OCI-LY1 (cell line): ENCODE results near the gene ZNF37A.

Source experiments
- CTCF ChIP-seq: fragments of 200-600 bp; sonication (generic), shearing (Covaris generic); IDR thresholded peaks from 2 replicates; pipeline ENCODE4 v1.5.1; 2017; ENCODE audit warnings: mild to moderate bottlenecking, antibody characterized with exemption, low read length, moderate library complexity, mixed read lengths
- EZH2 ChIP-seq: fragments of 200-600 bp; sonication (generic), shearing (Covaris generic); IDR thresholded peaks from 2 replicates; pipeline ENCODE4 v1.8.0; 2017; ENCODE audit warnings: borderline replicate concordance, mixed run types, mild to moderate bottlenecking, antibody characterized with exemption, low read length, moderate library complexity, mixed read lengths

- TF ChIP-seq CTCF (no peak), EZH2 (no peak)
Observed at GRCh38 chr10:38143587-38143986, 49.5 kb downstream of the ZNF37A start.
